ENCODE measurements around the gene MPZL3. TPM values are rescaled to one million over a fixed set of nuclear protein-coding genes. Genes with fewer than 3 reads are reported as not detected.

MPZL3 gene
- total and polyA plus RNA-seq, 2 experiments from 2014 or later: 0.92 to 2.9 TPM

GRCh38 chr11:118236170-118236569 lies 16.0 kb downstream of the MPZL3 start:
- Histone ChIP-seq H3K4me3 (no peak overlapping the region), H3K4me2 (no peak overlapping the region), H3K27me3 (ENCODE audit: insufficient read depth) (no peaks in the 10 kb centered on the region), H3K36me3 (ENCODE audit: insufficient read depth) (no peaks in the 10 kb centered on the region), H3K9me2 (ENCODE audit: insufficient read depth) (no peaks in the 10 kb centered on the region), H2AFZ (no peak overlapping the region), H3K27ac (ENCODE audit: low read depth) (no peak overlapping the region), H4K20me1 (replicated peaks; ENCODE audit: insufficient read depth) (no peaks in the 10 kb centered on the region), H3F3A (replicated peaks; ENCODE audit: low read depth) (no peaks in the 10 kb centered on the region), H3K4me1 (ENCODE audit: insufficient read depth) (no peaks in the 10 kb centered on the region), H3K79me2 (replicated peaks; ENCODE audit: insufficient read depth) (no peaks in the 10 kb centered on the region)
- Mint-ChIP-seq H3K27ac (no peak overlapping the region), H3K4me1 (peaks cover 14% of the 10 kb centered on the region), H3K4me3 (no peak overlapping the region), H3K27me3 (ENCODE audit: insufficient read depth, low read depth, poor library complexity) (peaks cover 2% of the 10 kb centered on the region), H3K9me3 (no peaks in the 10 kb centered on the region), H3K36me3 (ENCODE audit: low read depth) (no peaks in the 10 kb centered on the region)
- ATAC-seq (no peak), DNase-seq (ENCODE audit: low spot score) (no peak)
- TF ChIP-seq REST (IDR thresholded peaks at IDR 0.05; ENCODE audit: unreplicated experiment) (no peak), ETS1 (IDR thresholded peaks at IDR 0.05) (no peak), JUNB (IDR thresholded peaks at IDR 0.05; ENCODE audit: unreplicated experiment) (no peak), EZH2phosphoT487 (IDR thresholded peaks at IDR 0.05; ENCODE audit: unreplicated experiment) (no peak), POLR2AphosphoS5 (IDR thresholded peaks at IDR 0.05; ENCODE audit: low read depth) (no peak), STAT1 (IDR thresholded peaks at IDR 0.05; ENCODE audit: unreplicated experiment) (no peak), CTCF (conservative IDR thresholded peaks at IDR 0.05; ENCODE audit: low read depth in 2 of 2) (no peak), EZH2 (IDR thresholded peaks at IDR 0.05; ENCODE audit: low read depth, unreplicated experiment) (no peak), ZNF462 (CRISPR knock-in tag; IDR thresholded peaks at IDR 0.05) (no peak), ZNF114 (CRISPR knock-in tag; IDR thresholded peaks at IDR 0.05) (no peak), NANOG (IDR thresholded peaks at IDR 0.05; ENCODE audit: borderline replicate concordance) (no peak), ZNF331 (CRISPR knock-in tag; IDR thresholded peaks at IDR 0.05; ENCODE audit: low read depth) (no peak), CREB1 (CRISPR knock-in tag; IDR thresholded peaks at IDR 0.05; ENCODE audit: low read depth) (no peak)

Measured in GM23338 (cell line).